HEK293 (cell line): Measurements from ENCODE around the gene COG1.

Experiments used
- GLI2 ChIP-seq: fragments of 450-650 bp; formaldehyde crosslinking; IDR thresholded peaks from 2 replicates; pipeline ENCODE4; 2017; ENCODE audit warnings: missing biosample characterization, missing genetic modification characterization, low read depth, borderline replicate concordance
- KLF9 ChIP-seq: fragments of 450-650 bp; formaldehyde crosslinking; IDR thresholded peaks from 2 replicates; pipeline ENCODE4 v1.5.1; 2016; ENCODE audit warnings: missing biosample characterization, missing genetic modification characterization, low read depth
- OSR2 ChIP-seq: fragments of 450-650 bp; formaldehyde crosslinking; IDR thresholded peaks from 2 replicates; pipeline ENCODE4 v1.5.1; 2016; ENCODE audit warnings: missing biosample characterization, missing genetic modification characterization
- SP7 ChIP-seq: fragments of 450-650 bp; formaldehyde crosslinking; IDR thresholded peaks from 2 replicates; pipeline ENCODE4 v1.5.1; 2016; ENCODE audit warnings: missing biosample characterization, missing genetic modification characterization
- ZFP41 ChIP-seq: fragments of 450-650 bp; formaldehyde crosslinking; IDR thresholded peaks from 2 replicates; pipeline ENCODE4 v1.5.1; 2016; ENCODE audit warnings: missing biosample characterization, missing genetic modification characterization, borderline replicate concordance
- ZNF140 ChIP-seq: fragments of 450-650 bp; formaldehyde crosslinking; IDR thresholded peaks from 2 replicates; pipeline ENCODE4 v1.5.1; 2016; ENCODE audit warnings: missing biosample characterization, missing genetic modification characterization
- ZNF16 ChIP-seq: fragments of 450-650 bp; formaldehyde crosslinking; IDR thresholded peaks from 2 replicates; pipeline ENCODE4 v1.5.1; 2016; ENCODE audit warnings: low read depth, missing biosample characterization, missing genetic modification characterization
- ZNF174 ChIP-seq: fragments of 450-650 bp; formaldehyde crosslinking; IDR thresholded peaks from 2 replicates; pipeline ENCODE4 v1.5.0; 2017; ENCODE audit warnings: missing biosample characterization, mild to moderate bottlenecking, missing genetic modification characterization
- ZNF184 ChIP-seq: fragments of 450-650 bp; IDR thresholded peaks from 2 replicates; pipeline ENCODE4 v1.5.1; 2018; ENCODE audit warnings: missing biosample characterization, mild to moderate bottlenecking, missing genetic modification characterization
- ZNF248 ChIP-seq: fragments of 450-650 bp; formaldehyde crosslinking; IDR thresholded peaks from 2 replicates; pipeline ENCODE4 v1.5.1; 2017; ENCODE audit warnings: missing biosample characterization, missing genetic modification characterization
- ZNF335 ChIP-seq: fragments of 450-650 bp; formaldehyde crosslinking; conservative IDR thresholded peaks from 2 replicates; pipeline ENCODE4 v1.5.1; 2016; ENCODE audit warnings: missing biosample characterization, missing genetic modification characterization
- ZNF350 ChIP-seq: fragments of 450-650 bp; formaldehyde crosslinking; IDR thresholded peaks from 2 replicates; pipeline ENCODE4 v1.5.0; 2017; ENCODE audit warnings: missing biosample characterization, mild to moderate bottlenecking, missing genetic modification characterization
- ZNF394 ChIP-seq: fragments of 450-650 bp; formaldehyde crosslinking; IDR thresholded peaks from 2 replicates; pipeline ENCODE4 v1.5.1; 2016; ENCODE audit warnings: missing biosample characterization, missing genetic modification characterization, mild to moderate bottlenecking, moderate library complexity, borderline replicate concordance
- ZNF423 ChIP-seq: fragments of 450-650 bp; formaldehyde crosslinking; IDR thresholded peaks from 2 replicates; pipeline ENCODE4 v1.5.1; 2016; ENCODE audit warnings: missing biosample characterization, missing genetic modification characterization
- ZNF514 ChIP-seq: fragments of 450-650 bp; formaldehyde crosslinking; IDR thresholded peaks from 2 replicates; pipeline ENCODE4 v1.5.1; 2016; ENCODE audit warnings: missing biosample characterization, missing genetic modification characterization
- ZNF521 ChIP-seq: fragments of 450-650 bp; formaldehyde crosslinking; IDR thresholded peaks from 2 replicates; pipeline ENCODE4 v1.5.1; 2017; ENCODE audit warnings: missing biosample characterization, mild to moderate bottlenecking, missing genetic modification characterization
- ZNF561 ChIP-seq: fragments of 450-650 bp; IDR thresholded peaks from 2 replicates; pipeline ENCODE4 v1.5.1; 2018; ENCODE audit warnings: missing biosample characterization, missing genetic modification characterization, borderline replicate concordance
- ZNF623 ChIP-seq: fragments of 450-650 bp; formaldehyde crosslinking; IDR thresholded peaks from 2 replicates; pipeline ENCODE4 v1.5.1; 2016; ENCODE audit warnings: missing biosample characterization, missing genetic modification characterization
- ZNF658 ChIP-seq: fragments of 450-650 bp; formaldehyde crosslinking; IDR thresholded peaks from 2 replicates; pipeline ENCODE4; 2016; ENCODE audit warnings: missing biosample characterization, missing genetic modification characterization
- ZNF76 ChIP-seq: fragments of 450-650 bp; formaldehyde crosslinking; IDR thresholded peaks from 2 replicates; pipeline ENCODE4; 2016; ENCODE audit warnings: low read depth, missing biosample characterization, missing genetic modification characterization, borderline replicate concordance
- ZNF785 ChIP-seq: fragments of 450-650 bp; formaldehyde crosslinking; IDR thresholded peaks from 2 replicates; pipeline ENCODE4 v1.5.1; 2016; ENCODE audit warnings: missing biosample characterization, missing genetic modification characterization
- ZSCAN16 ChIP-seq: fragments of 450-650 bp; formaldehyde crosslinking; IDR thresholded peaks from 2 replicates; pipeline ENCODE4 v1.5.1; 2016; ENCODE audit warnings: missing biosample characterization, missing genetic modification characterization
- TF ChIP-seq, protein P1 (sequence below): fragments of 450-650 bp; formaldehyde crosslinking; IDR thresholded peaks from 2 replicates; pipeline ENCODE4 v1.5.1; 2016; ENCODE audit warnings: missing biosample characterization, missing genetic modification characterization
- TF ChIP-seq, protein P2 (sequence below): fragments of 450-650 bp; formaldehyde crosslinking; IDR thresholded peaks from 2 replicates; pipeline ENCODE4 v1.5.1; 2016; ENCODE audit warnings: missing biosample characterization, missing genetic modification characterization, low read depth
- TF ChIP-seq, protein P3 (sequence below): fragments of 450-650 bp; formaldehyde crosslinking; IDR thresholded peaks from 2 replicates; pipeline ENCODE4 v1.5.1; 2016; ENCODE audit warnings: missing biosample characterization, missing genetic modification characterization
- TF ChIP-seq, protein P4 (sequence below): fragments of 450-650 bp; formaldehyde crosslinking; IDR thresholded peaks from 2 replicates; pipeline ENCODE4 v1.5.1; 2016; ENCODE audit warnings: missing biosample characterization, missing genetic modification characterization
- TF ChIP-seq, protein P5 (sequence below): fragments of 450-650 bp; IDR thresholded peaks from 2 replicates; pipeline ENCODE4 v1.5.1; 2018; ENCODE audit warnings: missing biosample characterization, missing genetic modification characterization
- TF ChIP-seq, protein P6 (sequence below): fragments of 450-650 bp; formaldehyde crosslinking; IDR thresholded peaks from 2 replicates; pipeline ENCODE4 v1.5.1; 2016; ENCODE audit warnings: missing biosample characterization, missing genetic modification characterization
- TF ChIP-seq, protein P7 (sequence below): fragments of 450-650 bp; formaldehyde crosslinking; IDR thresholded peaks from 2 replicates; pipeline ENCODE4 v1.5.1; 2016; ENCODE audit warnings: missing biosample characterization, missing genetic modification characterization

The COG1 gene

DNA sequence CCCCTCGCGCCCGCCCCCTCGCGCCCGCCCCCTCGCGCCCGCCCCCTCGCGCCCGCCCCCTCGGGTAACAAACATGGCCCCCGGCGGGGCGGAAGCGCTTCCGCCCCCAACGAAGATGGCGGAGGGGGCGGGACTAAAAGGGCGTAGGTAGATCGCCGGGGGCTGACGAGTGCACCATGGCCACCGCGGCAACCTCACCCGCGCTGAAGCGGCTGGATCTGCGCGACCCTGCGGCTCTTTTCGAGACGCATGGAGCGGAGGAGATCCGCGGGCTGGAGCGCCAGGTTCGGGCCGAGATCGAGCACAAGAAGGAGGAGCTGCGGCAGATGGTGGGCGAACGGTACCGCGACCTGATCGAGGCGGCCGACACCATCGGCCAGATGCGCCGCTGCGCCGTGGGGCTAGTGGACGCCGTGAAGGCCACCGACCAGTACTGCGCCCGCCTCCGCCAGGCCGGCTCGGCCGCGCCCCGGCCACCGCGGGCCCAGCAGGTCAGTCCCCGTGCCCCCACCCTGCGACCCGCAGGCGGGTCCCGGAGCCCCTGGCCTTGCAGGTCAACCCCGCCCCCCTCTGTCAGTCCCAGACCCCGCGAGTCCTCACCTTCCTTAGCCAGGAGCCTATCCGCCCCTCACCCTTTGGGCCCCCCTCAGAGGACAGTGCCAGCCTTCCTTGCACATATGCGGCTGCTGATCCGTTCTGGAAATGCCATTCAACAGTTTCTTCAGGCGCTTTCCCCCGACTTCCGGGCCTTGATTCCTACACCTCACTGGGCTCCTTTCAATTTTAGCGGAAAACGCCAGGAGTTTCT is at the start of gene COG1 (continued):
- TF ChIP-seq ZNF521 (tag by site-specific recombination) (no peak), ZNF658 (tag by site-specific recombination) (no peak), ZNF561 (tag by site-specific recombination) (no peak; the same call in 1 of the 2 replicates), ZNF248 (tag by site-specific recombination) (no peak), ZNF423 (tag by site-specific recombination) (no peak), ZNF174 (tag by site-specific recombination) (no peak), ZNF350 (no peak), ZNF335 (peak; percentile 84), ZNF184 (tag by site-specific recombination) (no peak), KLF9 (tag by site-specific recombination) (peak; percentile 86), ZNF16 (tag by site-specific recombination) (no peak), ZNF76 (tag by site-specific recombination) (peak; percentile 65; the same call in 1 of the 2 replicates), GLI2 (tag by site-specific recombination) (no peak), ZSCAN16 (tag by site-specific recombination) (no peak), ZNF140 (tag by site-specific recombination) (no peak), OSR2 (no peak), ZNF623 (tag by site-specific recombination) (no peak), ZFP41 (tag by site-specific recombination) (no peak), ZNF514 (no peak), ZNF785 (tag by site-specific recombination) (no peak), SP7 (peak; percentile 59), ZNF394 (tag by site-specific recombination) (no peak; the same call in 1 of the 2 replicates)
- TF ChIP-seq, protein P1, sequence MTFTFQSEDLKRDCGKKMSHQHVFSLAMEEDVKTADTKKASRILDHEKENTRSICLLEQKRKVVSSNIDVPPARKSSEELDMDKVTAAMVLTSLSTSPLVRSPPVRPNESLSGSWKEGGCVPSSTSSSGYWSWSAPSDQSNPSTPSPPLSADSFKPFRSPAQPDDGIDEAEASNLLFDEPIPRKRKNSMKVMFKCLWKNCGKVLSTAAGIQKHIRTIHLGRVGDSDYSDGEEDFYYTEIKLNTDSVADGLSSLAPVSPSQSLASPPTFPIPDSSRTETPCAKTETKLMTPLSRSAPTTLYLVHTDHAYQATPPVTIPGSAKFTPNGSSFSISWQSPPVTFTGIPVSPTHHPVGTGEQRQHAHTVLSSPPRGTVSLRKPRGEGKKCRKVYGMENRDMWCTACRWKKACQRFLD (tag by site-specific recombination) = no peak
- TF ChIP-seq, protein P2, sequence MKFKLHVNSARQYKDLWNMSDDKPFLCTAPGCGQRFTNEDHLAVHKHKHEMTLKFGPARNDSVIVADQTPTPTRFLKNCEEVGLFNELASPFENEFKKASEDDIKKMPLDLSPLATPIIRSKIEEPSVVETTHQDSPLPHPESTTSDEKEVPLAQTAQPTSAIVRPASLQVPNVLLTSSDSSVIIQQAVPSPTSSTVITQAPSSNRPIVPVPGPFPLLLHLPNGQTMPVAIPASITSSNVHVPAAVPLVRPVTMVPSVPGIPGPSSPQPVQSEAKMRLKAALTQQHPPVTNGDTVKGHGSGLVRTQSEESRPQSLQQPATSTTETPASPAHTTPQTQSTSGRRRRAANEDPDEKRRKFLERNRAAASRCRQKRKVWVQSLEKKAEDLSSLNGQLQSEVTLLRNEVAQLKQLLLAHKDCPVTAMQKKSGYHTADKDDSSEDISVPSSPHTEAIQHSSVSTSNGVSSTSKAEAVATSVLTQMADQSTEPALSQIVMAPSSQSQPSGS (tag by site-specific recombination) = no peak
- TF ChIP-seq, protein P3, sequence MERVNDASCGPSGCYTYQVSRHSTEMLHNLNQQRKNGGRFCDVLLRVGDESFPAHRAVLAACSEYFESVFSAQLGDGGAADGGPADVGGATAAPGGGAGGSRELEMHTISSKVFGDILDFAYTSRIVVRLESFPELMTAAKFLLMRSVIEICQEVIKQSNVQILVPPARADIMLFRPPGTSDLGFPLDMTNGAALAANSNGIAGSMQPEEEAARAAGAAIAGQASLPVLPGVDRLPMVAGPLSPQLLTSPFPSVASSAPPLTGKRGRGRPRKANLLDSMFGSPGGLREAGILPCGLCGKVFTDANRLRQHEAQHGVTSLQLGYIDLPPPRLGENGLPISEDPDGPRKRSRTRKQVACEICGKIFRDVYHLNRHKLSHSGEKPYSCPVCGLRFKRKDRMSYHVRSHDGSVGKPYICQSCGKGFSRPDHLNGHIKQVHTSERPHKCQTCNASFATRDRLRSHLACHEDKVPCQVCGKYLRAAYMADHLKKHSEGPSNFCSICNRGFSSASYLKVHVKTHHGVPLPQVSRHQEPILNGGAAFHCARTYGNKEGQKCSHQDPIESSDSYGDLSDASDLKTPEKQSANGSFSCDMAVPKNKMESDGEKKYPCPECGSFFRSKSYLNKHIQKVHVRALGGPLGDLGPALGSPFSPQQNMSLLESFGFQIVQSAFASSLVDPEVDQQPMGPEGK = peak; percentile 81
- TF ChIP-seq, protein P4, sequence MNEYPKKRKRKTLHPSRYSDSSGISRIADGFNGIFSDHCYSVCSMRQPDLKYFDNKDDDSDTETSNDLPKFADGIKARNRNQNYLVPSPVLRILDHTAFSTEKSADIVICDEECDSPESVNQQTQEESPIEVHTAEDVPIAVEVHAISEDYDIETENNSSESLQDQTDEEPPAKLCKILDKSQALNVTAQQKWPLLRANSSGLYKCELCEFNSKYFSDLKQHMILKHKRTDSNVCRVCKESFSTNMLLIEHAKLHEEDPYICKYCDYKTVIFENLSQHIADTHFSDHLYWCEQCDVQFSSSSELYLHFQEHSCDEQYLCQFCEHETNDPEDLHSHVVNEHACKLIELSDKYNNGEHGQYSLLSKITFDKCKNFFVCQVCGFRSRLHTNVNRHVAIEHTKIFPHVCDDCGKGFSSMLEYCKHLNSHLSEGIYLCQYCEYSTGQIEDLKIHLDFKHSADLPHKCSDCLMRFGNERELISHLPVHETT (tag by site-specific recombination) = 0 out of 2 replicates have a peak, but pooled peaks have one; percentile 51
- TF ChIP-seq, protein P5, sequence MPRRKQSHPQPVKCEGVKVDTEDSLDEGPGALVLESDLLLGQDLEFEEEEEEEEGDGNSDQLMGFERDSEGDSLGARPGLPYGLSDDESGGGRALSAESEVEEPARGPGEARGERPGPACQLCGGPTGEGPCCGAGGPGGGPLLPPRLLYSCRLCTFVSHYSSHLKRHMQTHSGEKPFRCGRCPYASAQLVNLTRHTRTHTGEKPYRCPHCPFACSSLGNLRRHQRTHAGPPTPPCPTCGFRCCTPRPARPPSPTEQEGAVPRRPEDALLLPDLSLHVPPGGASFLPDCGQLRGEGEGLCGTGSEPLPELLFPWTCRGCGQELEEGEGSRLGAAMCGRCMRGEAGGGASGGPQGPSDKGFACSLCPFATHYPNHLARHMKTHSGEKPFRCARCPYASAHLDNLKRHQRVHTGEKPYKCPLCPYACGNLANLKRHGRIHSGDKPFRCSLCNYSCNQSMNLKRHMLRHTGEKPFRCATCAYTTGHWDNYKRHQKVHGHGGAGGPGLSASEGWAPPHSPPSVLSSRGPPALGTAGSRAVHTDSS (tag by site-specific recombination) = no peak
- TF ChIP-seq, protein P6, sequence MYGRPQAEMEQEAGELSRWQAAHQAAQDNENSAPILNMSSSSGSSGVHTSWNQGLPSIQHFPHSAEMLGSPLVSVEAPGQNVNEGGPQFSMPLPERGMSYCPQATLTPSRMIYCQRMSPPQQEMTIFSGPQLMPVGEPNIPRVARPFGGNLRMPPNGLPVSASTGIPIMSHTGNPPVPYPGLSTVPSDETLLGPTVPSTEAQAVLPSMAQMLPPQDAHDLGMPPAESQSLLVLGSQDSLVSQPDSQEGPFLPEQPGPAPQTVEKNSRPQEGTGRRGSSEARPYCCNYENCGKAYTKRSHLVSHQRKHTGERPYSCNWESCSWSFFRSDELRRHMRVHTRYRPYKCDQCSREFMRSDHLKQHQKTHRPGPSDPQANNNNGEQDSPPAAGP = peak; percentile 82; the same call in 1 of the 2 replicates
- TF ChIP-seq, protein P7, sequence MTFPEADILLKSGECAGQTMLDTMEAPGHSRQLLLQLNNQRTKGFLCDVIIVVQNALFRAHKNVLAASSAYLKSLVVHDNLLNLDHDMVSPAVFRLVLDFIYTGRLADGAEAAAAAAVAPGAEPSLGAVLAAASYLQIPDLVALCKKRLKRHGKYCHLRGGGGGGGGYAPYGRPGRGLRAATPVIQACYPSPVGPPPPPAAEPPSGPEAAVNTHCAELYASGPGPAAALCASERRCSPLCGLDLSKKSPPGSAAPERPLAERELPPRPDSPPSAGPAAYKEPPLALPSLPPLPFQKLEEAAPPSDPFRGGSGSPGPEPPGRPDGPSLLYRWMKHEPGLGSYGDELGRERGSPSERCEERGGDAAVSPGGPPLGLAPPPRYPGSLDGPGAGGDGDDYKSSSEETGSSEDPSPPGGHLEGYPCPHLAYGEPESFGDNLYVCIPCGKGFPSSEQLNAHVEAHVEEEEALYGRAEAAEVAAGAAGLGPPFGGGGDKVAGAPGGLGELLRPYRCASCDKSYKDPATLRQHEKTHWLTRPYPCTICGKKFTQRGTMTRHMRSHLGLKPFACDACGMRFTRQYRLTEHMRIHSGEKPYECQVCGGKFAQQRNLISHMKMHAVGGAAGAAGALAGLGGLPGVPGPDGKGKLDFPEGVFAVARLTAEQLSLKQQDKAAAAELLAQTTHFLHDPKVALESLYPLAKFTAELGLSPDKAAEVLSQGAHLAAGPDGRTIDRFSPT (tag by site-specific recombination) = no peak
